ENCODE measurements around the gene DYNLT5. TPM values are rescaled to one million over a fixed set of nuclear protein-coding genes. Genes with fewer than 3 reads are reported as not detected.

DYNLT5 gene
- total and polyA plus RNA-seq, 4 donors, result 0.55 to 3.1 (median 1.5) TPM

GRCh38 chr1:66711420-66711819 lies 40.8 kb upstream of the DYNLT5 start:
- TF ChIP-seq ATF3 (IDR thresholded peaks at IDR 0.05) (no peak), ZBTB33 (IDR thresholded peaks at IDR 0.05) (no peak), NR2F2 (IDR thresholded peaks at IDR 0.05) (no peak), FOXA1 (IDR thresholded peaks at IDR 0.05) (no peak), CTCF (IDR thresholded peaks at IDR 0.05; ENCODE audit: low read depth, low read length, missing input control) (no peak), MAX (IDR thresholded peaks at IDR 0.05) (no peak), GABPA (IDR thresholded peaks at IDR 0.05 in 1 of 2, conservative IDR thresholded peaks at IDR 0.05 in 1 of 2) (no peak), HNF4A (conservative IDR thresholded peaks at IDR 0.05) (no peak), REST (IDR thresholded peaks at IDR 0.05) (no peak), JUND (IDR thresholded peaks at IDR 0.05) (no peak), SP1 (IDR thresholded peaks at IDR 0.05) (no peak), YY1 (IDR thresholded peaks at IDR 0.05) (no peak), RXRA (IDR thresholded peaks at IDR 0.05) (no peak), EGR1 (IDR thresholded peaks at IDR 0.05; ENCODE audit: low read depth in 2 of 2) (no peak), RAD21 (IDR thresholded peaks at IDR 0.05) (no peak), FOXA2 (IDR thresholded peaks at IDR 0.05) (no peak), TAF1 (conservative IDR thresholded peaks at IDR 0.05) (no peak), HNF4G (IDR thresholded peaks at IDR 0.05) (no peak)
- DNase-seq (ENCODE audit: low spot score), result no peak
- H3K27ac ChIP-seq (ENCODE audit: low read depth in 1 of 2, low read length in 2 of 2), result no peak overlapping the region
- WGBS, result 25% methylated on average over 2 of the region's 2 CpGs
- no peaks in the 10 kb centered on the region for H3K9me3 ChIP-seq (ENCODE audit: control insufficient read depth in 4 of 4, low read length in 3 of 4)
- H3K36me3 ChIP-seq (ENCODE audit: control insufficient read depth in 4 of 4, insufficient read depth in 3 of 4, low read depth in 1 of 4, low read length in 3 of 4), result no peaks in the 10 kb centered on the region
- H3K9ac ChIP-seq (ENCODE audit: low read depth in 1 of 2, low read length in 2 of 2), result no peak overlapping the region
- peaks cover 0 to 2% (median 0%) of the 10 kb centered on the region in 4 donors for H3K27me3 ChIP-seq (ENCODE audit: control insufficient read depth in 4 of 4, insufficient read depth in 4 of 4, low read length in 3 of 4)
- H3K4me1 ChIP-seq (ENCODE audit: control insufficient read depth in 4 of 4, insufficient read depth in 4 of 4, low read length in 3 of 4), result no peaks in the 10 kb centered on the region
- H3K4me3 ChIP-seq (ENCODE audit: low read depth in 1 of 3, low read length in 3 of 3), result no peak overlapping the region

All from liver (tissue), 9 donors.